ENCODE results near the gene PRKACG. TPM values are rescaled to one million over a fixed set of nuclear protein-coding genes. Genes with fewer than 3 reads are reported as not detected.

Gene PRKACG
- total RNA-seq, 1 donor from 2014 or later: not detected

GRCh38 chr9:68978066-68978465, 35.8 kb downstream of the PRKACG start:
- H4K20me1 ChIP-seq (ENCODE audit: insufficient read depth, low read length): no peaks in the 10 kb centered on the region
- H3K27ac ChIP-seq (ENCODE audit: low read depth, low read length): no peak overlapping the region
- no peak overlapping the region for H3K4me3 ChIP-seq (ENCODE audit: insufficient read depth, low read depth, low read length)
- Mint-ChIP-seq H3K4me3 (ENCODE audit: unreplicated experiment) (no peak overlapping the region), H3K27ac (ENCODE audit: unreplicated experiment) (no peak overlapping the region), H3K9me3 (ENCODE audit: unreplicated experiment) (peaks cover 3% of the 10 kb centered on the region), H3K36me3 (ENCODE audit: low read depth, unreplicated experiment) (no peaks in the 10 kb centered on the region), H3K4me1 (ENCODE audit: low read depth, unreplicated experiment) (peaks cover 5% of the 10 kb centered on the region), H3K27me3 (ENCODE audit: low read depth, unreplicated experiment) (no peaks in the 10 kb centered on the region)
- H3K4me1 ChIP-seq (ENCODE audit: insufficient read depth, low read length): no peaks in the 10 kb centered on the region
- no peak overlapping the region for H2AFZ ChIP-seq (ENCODE audit: low read depth, low read length)
- H3K27me3 ChIP-seq (ENCODE audit: insufficient read depth, low read length): no peaks in the 10 kb centered on the region
- no peak overlapping the region for H3K9ac ChIP-seq (ENCODE audit: low read length)
- DNase-seq (ENCODE audit: low read depth) (no peak), FAIRE-seq (no peak)
- no peak overlapping the region for H3K4me2 ChIP-seq (ENCODE audit: low read length)
- H3K9me3 ChIP-seq (ENCODE audit: insufficient read depth, low read depth, low read length): no peaks in the 10 kb centered on the region
- no peaks in the 10 kb centered on the region for H3K79me2 ChIP-seq (ENCODE audit: insufficient read depth, low read length)
- TF ChIP-seq EZH2 (IDR thresholded peaks at IDR 0.05; ENCODE audit: insufficient read depth, low read length) (no peak), CTCF (IDR thresholded peaks at IDR 0.05; ENCODE audit: insufficient read depth, low read depth, low read length) (no peak)
- no peaks in the 10 kb centered on the region for H3K36me3 ChIP-seq (ENCODE audit: insufficient read depth, low read length)

GRCh38 chr9:68975365-68976043, 38.4 kb downstream of the PRKACG start:
- Mint-ChIP-seq H3K27ac (ENCODE audit: unreplicated experiment) (no peak overlapping the region), H3K27me3 (ENCODE audit: low read depth, unreplicated experiment) (no peaks in the 10 kb centered on the region), H3K4me1 (ENCODE audit: low read depth, unreplicated experiment) (peaks cover 5% of the 10 kb centered on the region), H3K36me3 (ENCODE audit: low read depth, unreplicated experiment) (no peaks in the 10 kb centered on the region), H3K4me3 (ENCODE audit: unreplicated experiment) (no peak overlapping the region), H3K9me3 (ENCODE audit: unreplicated experiment) (peaks cover 3% of the 10 kb centered on the region)
- H4K20me1 ChIP-seq (ENCODE audit: insufficient read depth, low read length): no peaks in the 10 kb centered on the region
- no peak overlapping the region for H3K27ac ChIP-seq (ENCODE audit: low read depth, low read length)
- H3K79me2 ChIP-seq (ENCODE audit: insufficient read depth, low read length): no peaks in the 10 kb centered on the region
- no peak overlapping the region for H3K9ac ChIP-seq (ENCODE audit: low read length)
- no peak overlapping the region for H2AFZ ChIP-seq (ENCODE audit: low read depth, low read length)
- FAIRE-seq (no peak), DNase-seq (ENCODE audit: low read depth) (no peak)
- H3K9me3 ChIP-seq (ENCODE audit: insufficient read depth, low read depth, low read length): no peaks in the 10 kb centered on the region
- TF ChIP-seq CTCF (IDR thresholded peaks at IDR 0.05; ENCODE audit: insufficient read depth, low read depth, low read length): no peak
- no peak for TF ChIP-seq EZH2 (IDR thresholded peaks at IDR 0.05; ENCODE audit: insufficient read depth, low read length)
- no peaks in the 10 kb centered on the region for H3K36me3 ChIP-seq (ENCODE audit: insufficient read depth, low read length)
- H3K4me3 ChIP-seq (ENCODE audit: insufficient read depth, low read depth, low read length): no peak overlapping the region
- H3K27me3 ChIP-seq (ENCODE audit: insufficient read depth, low read length): no peaks in the 10 kb centered on the region
- no peaks in the 10 kb centered on the region for H3K4me1 ChIP-seq (ENCODE audit: insufficient read depth, low read length)
- H3K4me2 ChIP-seq (ENCODE audit: low read length): no peak overlapping the region

GRCh38 chr9:68974901-68975300, 39.0 kb downstream of the PRKACG start:
- TF ChIP-seq CTCF (IDR thresholded peaks at IDR 0.05; ENCODE audit: insufficient read depth, low read depth, low read length): no peak
- TF ChIP-seq EZH2 (IDR thresholded peaks at IDR 0.05; ENCODE audit: insufficient read depth, low read length): no peak
- no peaks in the 10 kb centered on the region for H3K79me2 ChIP-seq (ENCODE audit: insufficient read depth, low read length)
- H3K4me1 ChIP-seq (ENCODE audit: insufficient read depth, low read length): no peaks in the 10 kb centered on the region
- H3K27ac ChIP-seq (ENCODE audit: low read depth, low read length): no peak overlapping the region
- no peaks in the 10 kb centered on the region for H3K36me3 ChIP-seq (ENCODE audit: insufficient read depth, low read length)
- H3K27ac Mint-ChIP-seq (ENCODE audit: unreplicated experiment): no peak overlapping the region
- H3K4me2 ChIP-seq (ENCODE audit: low read length): no peak overlapping the region
- H3K9me3 ChIP-seq (ENCODE audit: insufficient read depth, low read depth, low read length): no peaks in the 10 kb centered on the region
- H3K36me3 Mint-ChIP-seq (ENCODE audit: low read depth, unreplicated experiment): no peaks in the 10 kb centered on the region
- no peak overlapping the region for H3K4me3 Mint-ChIP-seq (ENCODE audit: unreplicated experiment)
- DNase-seq (ENCODE audit: low read depth) (no peak), FAIRE-seq (no peak)
- peaks cover 5% of the 10 kb centered on the region for H3K4me1 Mint-ChIP-seq (ENCODE audit: low read depth, unreplicated experiment)
- H4K20me1 ChIP-seq (ENCODE audit: insufficient read depth, low read length): no peaks in the 10 kb centered on the region
- H3K4me3 ChIP-seq (ENCODE audit: insufficient read depth, low read depth, low read length): no peak overlapping the region
- H2AFZ ChIP-seq (ENCODE audit: low read depth, low read length): no peak overlapping the region
- no peak overlapping the region for H3K9ac ChIP-seq (ENCODE audit: low read length)
- peaks cover 3% of the 10 kb centered on the region for H3K9me3 Mint-ChIP-seq (ENCODE audit: unreplicated experiment)
- H3K27me3 ChIP-seq (ENCODE audit: insufficient read depth, low read length): no peaks in the 10 kb centered on the region
- no peaks in the 10 kb centered on the region for H3K27me3 Mint-ChIP-seq (ENCODE audit: low read depth, unreplicated experiment)
